ENCODE results near the gene TIGD2.
A peak's percentile ranks its signal among the peaks of the same experiment; 100 is the strongest.

TIGD2 gene

GRCh38 chr4:89110986-89111832 is at the start of gene TIGD2:
Gene TIGD2 (plus strand): TSS chr4:89111533. CDS start chr4:89112975, 1,442 bp downstream.
- Histone ChIP-seq H3K27ac (peak within 1 kb of the TSS; percentile 82), H3K4me2 (ENCODE audit: low read length) (peak within 1 kb of the TSS; percentile 93), H3K27me3 (ENCODE audit: control insufficient read depth, insufficient read depth, low read length) (no peaks in the 10 kb centered on the region), H3K4me3 (ENCODE audit: low read depth, low read length) (peak within 1 kb of the TSS; percentile 88), H2AFZ (peak within 1 kb of the TSS; percentile 90), H3K79me2 (no peaks in the 10 kb centered on the region), H3K9me3 (ENCODE audit: control insufficient read depth, low read length) (no peaks in the 10 kb centered on the region), H3K9ac (peak within 1 kb of the TSS; percentile 46), H3K36me3 (ENCODE audit: control insufficient read depth, insufficient read depth, low read length) (no peaks in the 10 kb centered on the region), H3K4me1 (no peaks in the 10 kb centered on the region)
- peak; percentile 58 for TF ChIP-seq CTCF (IDR thresholded peaks at IDR 0.05)

GRCh38 chr4:89064848-89065247 is 46.5 kb upstream of the TIGD2 start:
- Histone ChIP-seq H3K9me3 (ENCODE audit: control insufficient read depth, low read length) (no peaks in the 10 kb centered on the region), H3K79me2 (no peaks in the 10 kb centered on the region), H3K4me3 (ENCODE audit: low read depth, low read length) (no peak overlapping the region), H3K4me1 (no peaks in the 10 kb centered on the region), H3K4me2 (ENCODE audit: low read length) (no peak overlapping the region), H3K27ac (no peak overlapping the region), H3K27me3 (ENCODE audit: control insufficient read depth, insufficient read depth, low read length) (no peaks in the 10 kb centered on the region), H2AFZ (no peak overlapping the region), H3K36me3 (ENCODE audit: control insufficient read depth, insufficient read depth, low read length) (no peaks in the 10 kb centered on the region), H3K9ac (no peak overlapping the region)
- TF ChIP-seq CTCF (IDR thresholded peaks at IDR 0.05) = no peak

- Histone ChIP-seq H3K4me2 (ENCODE audit: low read length) (no peak overlapping the region), H3K9ac (no peak overlapping the region), H3K9me3 (ENCODE audit: control insufficient read depth, low read length) (no peaks in the 10 kb centered on the region), H3K36me3 (ENCODE audit: control insufficient read depth, insufficient read depth, low read length) (no peaks in the 10 kb centered on the region), H3K27me3 (ENCODE audit: control insufficient read depth, insufficient read depth, low read length) (no peaks in the 10 kb centered on the region), H2AFZ (no peak overlapping the region), H3K4me1 (no peaks in the 10 kb centered on the region), H3K79me2 (no peaks in the 10 kb centered on the region), H3K27ac (no peak overlapping the region), H3K4me3 (ENCODE audit: low read depth, low read length) (no peak overlapping the region)
- no peak for TF ChIP-seq CTCF (IDR thresholded peaks at IDR 0.05)
Observed at GRCh38 chr4:89067417-89067816, 43.9 kb upstream of the TIGD2 start.

- TF ChIP-seq CTCF (IDR thresholded peaks at IDR 0.05) = no peak
- no peak overlapping the region for H2AFZ ChIP-seq
- H3K36me3 ChIP-seq (ENCODE audit: control insufficient read depth, insufficient read depth, low read length) = no peaks in the 10 kb centered on the region
- H3K27ac ChIP-seq = no peak overlapping the region
- no peak overlapping the region for H3K9ac ChIP-seq
- no peak overlapping the region for H3K4me3 ChIP-seq (ENCODE audit: low read depth, low read length)
- no peaks in the 10 kb centered on the region for H3K79me2 ChIP-seq
- H3K4me2 ChIP-seq (ENCODE audit: low read length) = no peak overlapping the region
- H3K27me3 ChIP-seq (ENCODE audit: control insufficient read depth, insufficient read depth, low read length) = no peaks in the 10 kb centered on the region
- H3K9me3 ChIP-seq (ENCODE audit: control insufficient read depth, low read length) = no peaks in the 10 kb centered on the region
- H3K4me1 ChIP-seq = peaks cover 6% of the 10 kb centered on the region
Observed at GRCh38 chr4:89069481-89069880, 41.9 kb upstream of the TIGD2 start.

GRCh38 chr4:89070041-89070440 is 41.3 kb upstream of the TIGD2 start:
- no peak for TF ChIP-seq CTCF (IDR thresholded peaks at IDR 0.05)
- Histone ChIP-seq H3K4me2 (ENCODE audit: low read length) (no peak overlapping the region), H3K9me3 (ENCODE audit: control insufficient read depth, low read length) (no peaks in the 10 kb centered on the region), H3K27me3 (ENCODE audit: control insufficient read depth, insufficient read depth, low read length) (no peaks in the 10 kb centered on the region), H3K36me3 (ENCODE audit: control insufficient read depth, insufficient read depth, low read length) (no peaks in the 10 kb centered on the region), H3K79me2 (no peaks in the 10 kb centered on the region), H3K4me1 (peaks cover 6% of the 10 kb centered on the region), H3K27ac (no peak overlapping the region), H3K4me3 (ENCODE audit: low read depth, low read length) (no peak overlapping the region), H3K9ac (no peak overlapping the region), H2AFZ (no peak overlapping the region)

Data from parathyroid adenoma (tissue), 2 donors.